Measurements from ENCODE around the gene MFSD11.

GRCh38 chr17:76810956-76811355, 73.0 kb downstream of the MFSD11 start:
- TF ChIP-seq CTCF (IDR thresholded peaks at IDR 0.05) (no peak), POLR2A (IDR thresholded peaks at IDR 0.05) (no peak), EP300 (IDR thresholded peaks at IDR 0.05) (no peak)
